Subcutaneous abdominal adipose tissue (tissue), 5 donors: ENCODE measurements around the gene MYO15B.
A peak's percentile ranks its signal among the peaks of the same experiment; 100 is the strongest.

Experiments
- H3K27ac ChIP-seq: one replicate; pipeline ENCODE4 v1.7.0; 2013; ENCODE audit warnings: low read depth, mild to moderate bottlenecking, inconsistent platforms, low read length, moderate library complexity
- H3K27me3 ChIP-seq, 5 donors: one replicate each; pipeline ENCODE4 v1.7.0; 2013; ENCODE audit warnings: low read length in 5 of 5, inconsistent platforms in 1 of 5; ENCODE audit not compliant: control insufficient read depth in 5 of 5, insufficient read depth in 4 of 5
- H3K36me3 ChIP-seq, 5 donors: one replicate each; pipeline ENCODE4 v1.7.0; 2013; ENCODE audit warnings: low read length in 5 of 5; ENCODE audit not compliant: control insufficient read depth in 5 of 5, insufficient read depth in 5 of 5
- H3K4me1 ChIP-seq, 5 donors: one replicate each; pipeline ENCODE4 v1.7.0; 2013; ENCODE audit warnings: low read length in 5 of 5, mild to moderate bottlenecking in 3 of 5, moderate library complexity in 1 of 5; ENCODE audit not compliant: control insufficient read depth in 5 of 5, insufficient read depth in 5 of 5
- H3K4me3 ChIP-seq, 5 donors: one replicate each; pipeline ENCODE4 v1.7.0; 2013; ENCODE audit warnings: low read length in 5 of 5, low read depth in 1 of 5
- H3K9ac ChIP-seq, 5 donors: one replicate each; pipeline ENCODE4 v1.7.0; 2013; ENCODE audit warnings: low read length in 5 of 5, mild to moderate bottlenecking in 4 of 5, moderate library complexity in 3 of 5
- H3K9me3 ChIP-seq, 5 donors: one replicate each; pipeline ENCODE4 v1.7.0; 2013; ENCODE audit warnings: low read length in 5 of 5; ENCODE audit not compliant: control insufficient read depth in 5 of 5
- donor health status: healthy.
- donor health status: healthy.
- donor health status: healthy.
- donor health status: healthy.
- donor health status: healthy.

Gene MYO15B

GRCh38 chr17:75642182-75642783 lies 54.7 kb downstream of the MYO15B start:
- peaks cover 0 to 9% (median 0%) of the 10 kb centered on the region in 5 donors for H3K4me1 ChIP-seq
- H3K4me3 ChIP-seq: no peak overlapping the region
- H3K27ac ChIP-seq: no peak overlapping the region
- H3K27me3 ChIP-seq: no peaks in the 10 kb centered on the region
- H3K9ac ChIP-seq: no peak overlapping the region
- H3K36me3 ChIP-seq: peaks cover 0 to 58% (median 39%) of the 10 kb centered on the region in 5 donors
- no peaks in the 10 kb centered on the region for H3K9me3 ChIP-seq

- H3K36me3 ChIP-seq: peaks cover 0 to 65% (median 36%) of the 10 kb centered on the region in 5 donors
- no peak overlapping the region for H3K27ac ChIP-seq
Measured at GRCh38 chr17:75642784-75643642, 55.4 kb downstream of the MYO15B start.

GRCh38 chr17:75643643-75644017 lies 56.0 kb downstream of the MYO15B start:
- Histone ChIP-seq H3K4me1 (peaks cover 0 to 9% (median 0%) of the 10 kb centered on the region in 5 donors), H3K27ac (no peak overlapping the region), H3K9me3 (no peaks in the 10 kb centered on the region), H3K4me3 (no peak overlapping the region), H3K27me3 (no peaks in the 10 kb centered on the region), H3K36me3 (peaks cover 0 to 60% (median 32%) of the 10 kb centered on the region in 5 donors), H3K9ac (peak overlapping the region in 1 of 5 donors; percentile 0)

More at GRCh38 chr17:75642784-75643642, 55.4 kb downstream of the MYO15B start:
- H3K4me1 ChIP-seq: peaks cover 0 to 9% (median 0%) of the 10 kb centered on the region in 5 donors
- H3K27me3 ChIP-seq: no peaks in the 10 kb centered on the region
- no peaks in the 10 kb centered on the region for H3K9me3 ChIP-seq
- peak overlapping the region in 1 of 5 donors; percentile 0 for H3K9ac ChIP-seq
- H3K4me3 ChIP-seq: no peak overlapping the region

GRCh38 chr17:75645501-75645888 lies 57.9 kb downstream of the MYO15B start:
- peaks cover 0 to 63% (median 34%) of the 10 kb centered on the region in 5 donors for H3K36me3 ChIP-seq
- no peaks in the 10 kb centered on the region for H3K27me3 ChIP-seq
- no peak overlapping the region for H3K9ac ChIP-seq
- H3K4me3 ChIP-seq: no peak overlapping the region
- no peaks in the 10 kb centered on the region for H3K9me3 ChIP-seq
- H3K4me1 ChIP-seq: peaks cover 0 to 9% (median 0%) of the 10 kb centered on the region in 5 donors
- H3K27ac ChIP-seq: no peak overlapping the region

GRCh38 chr17:75645889-75646637 lies 58.5 kb downstream of the MYO15B start:
- Histone ChIP-seq H3K9ac (peak overlapping the region in 1 of 5 donors; percentile 43), H3K4me1 (peaks cover 0 to 9% (median 0%) of the 10 kb centered on the region in 5 donors), H3K27me3 (no peaks in the 10 kb centered on the region), H3K27ac (no peak overlapping the region), H3K36me3 (peaks cover 0 to 63% (median 34%) of the 10 kb centered on the region in 5 donors), H3K9me3 (no peaks in the 10 kb centered on the region), H3K4me3 (no peak overlapping the region)

GRCh38 chr17:75646638-75646992 lies 59.0 kb downstream of the MYO15B start:
- Histone ChIP-seq H3K4me1 (peaks cover 0 to 9% (median 0%) of the 10 kb centered on the region in 5 donors), H3K27me3 (no peaks in the 10 kb centered on the region), H3K27ac (no peak overlapping the region), H3K9me3 (no peaks in the 10 kb centered on the region), H3K9ac (no peak overlapping the region), H3K4me3 (no peak overlapping the region), H3K36me3 (peaks cover 0 to 64% (median 30%) of the 10 kb centered on the region in 5 donors)

GRCh38 chr17:75647061-75647460 lies 59.5 kb downstream of the MYO15B start:
- Histone ChIP-seq H3K9me3 (no peaks in the 10 kb centered on the region), H3K27me3 (no peaks in the 10 kb centered on the region), H3K9ac (no peak overlapping the region), H3K36me3 (peaks cover 0 to 61% (median 29%) of the 10 kb centered on the region in 5 donors), H3K4me1 (peaks cover 0 to 9% (median 0%) of the 10 kb centered on the region in 5 donors), H3K4me3 (no peak overlapping the region), H3K27ac (no peak overlapping the region)

GRCh38 chr17:75647921-75648320 lies 60.3 kb downstream of the MYO15B start:
- H3K27ac ChIP-seq: no peak overlapping the region
- peaks cover 0 to 9% (median 0%) of the 10 kb centered on the region in 5 donors for H3K4me1 ChIP-seq
- no peak overlapping the region for H3K4me3 ChIP-seq
- H3K9me3 ChIP-seq: no peaks in the 10 kb centered on the region
- H3K9ac ChIP-seq: no peak overlapping the region
- peaks cover 0 to 63% (median 29%) of the 10 kb centered on the region in 5 donors for H3K36me3 ChIP-seq
- H3K27me3 ChIP-seq: no peaks in the 10 kb centered on the region

- H3K9ac ChIP-seq: no peak overlapping the region
- H3K9me3 ChIP-seq: no peaks in the 10 kb centered on the region
- no peak overlapping the region for H3K27ac ChIP-seq
- peaks cover 3 to 61% (median 36%) of the 10 kb centered on the region in 5 donors for H3K36me3 ChIP-seq
- H3K27me3 ChIP-seq: no peaks in the 10 kb centered on the region
- H3K4me3 ChIP-seq: no peak overlapping the region
- peaks cover 0 to 9% (median 0%) of the 10 kb centered on the region in 5 donors for H3K4me1 ChIP-seq
Measured at GRCh38 chr17:75649687-75650086, 62.1 kb downstream of the MYO15B start.
